K562 (cell line): Measurements from ENCODE around the gene ADARB2. TPM values are rescaled to one million over a fixed set of nuclear protein-coding genes. Genes with fewer than 3 reads are reported as not detected.

Experiments used
- ATAC-seq: fragments of 200-7000 bp; cut with Tn5 transposase; 3 replicates; pipeline ENCODE4 v1.9.1; 2020; ENCODE audit warnings: moderate library complexity
- BruUV-seq: library from RNA; stranded (reverse); fragments of 400-500 nt; replicated peaks from 2 replicates; lab custom pipeline; 2021; lab: Mats Ljungman, UMichigan
- CTCF ChIA-PET: fragments of 300-600 bp; formaldehyde crosslinking; extraction: SDS; loops from one replicate; lab custom pipeline; 2021; ENCODE audit warnings: low intra/inter-chr PET ratio; lab: Yijun Ruan, JAX
- POLR2A ChIA-PET: fragments of 300-600, 350-650 bp; sonication (Branson Sonifier 250); formaldehyde crosslinking; extraction: SDS; loops from one replicate; lab custom pipeline; 2021; ENCODE audit warnings: antibody characterized with exemption, inconsistent platforms; lab: Yijun Ruan, JAX
- DNase-seq, 4 experiments: peaks; one replicate each; pipeline versions ENCODE4 v3.0.0 to v3.0.0-alpha.2; 2011 to 2018; ENCODE audit warnings: low spot score in 3 of 4, mixed read lengths in 3 of 4; ENCODE audit errors: extremely low read depth in 1 of 4
- FAIRE-seq: peaks from 2 replicates; lab custom pipeline; 2011; peaks lifted over from hg19 to GRCh38; lab: Jason Lieb, UNC
- H2AFZ ChIP-seq: 2 replicates; pipeline ENCODE4 v1.6.0; 2011; ENCODE audit warnings: low read depth, low read length, control low read depth, inconsistent platforms
- H3K27ac ChIP-seq: fragments of 200-600 bp; 3 replicates; pipeline ENCODE4 v1.8.0; 2011; ENCODE audit warnings: low read depth, mild to moderate bottlenecking, control low read depth, inconsistent platforms, low read length, moderate library complexity, mixed read lengths; ENCODE audit errors: extremely low read depth
- H3K27me3 ChIP-seq, 2 experiments: fragments of 300-600 bp in 1 of 2; 2 replicates in 1 of 2; 3 replicates in 1 of 2; pipeline versions ENCODE4 v1.6.0 to v1.8.0; 2011; ENCODE audit warnings: inconsistent platforms in 2 of 2, low read length in 2 of 2, mild to moderate bottlenecking in 1 of 2, mixed read lengths in 1 of 2, moderate library complexity in 1 of 2; ENCODE audit not compliant: control insufficient read depth in 2 of 2, insufficient read depth in 2 of 2
- H3K36me3 ChIP-seq: fragments of 300-600 bp; 3 replicates; pipeline ENCODE4 v1.8.0; 2011; ENCODE audit warnings: mild to moderate bottlenecking, low read length, inconsistent platforms; ENCODE audit not compliant: control insufficient read depth, insufficient read depth
- H3K4me1 ChIP-seq, 2 experiments: fragments of 200-600 bp in 1 of 2; replicated peaks in 1 of 2; 2 replicates in 1 of 2; 3 replicates in 1 of 2; pipeline versions ENCODE4 v1.5.1 to v1.8.0; 2011; ENCODE audit warnings: inconsistent platforms in 2 of 2, low read length in 2 of 2, mild to moderate bottlenecking in 1 of 2, mixed read lengths in 1 of 2, moderate library complexity in 1 of 2; ENCODE audit not compliant: control insufficient read depth in 2 of 2, insufficient read depth in 2 of 2
- H3K4me2 ChIP-seq: 2 replicates; pipeline ENCODE4 v1.6.1; 2011; ENCODE audit warnings: low read length, control low read depth, inconsistent platforms, mixed read lengths; ENCODE audit not compliant: insufficient read depth
- H3K4me3 ChIP-seq: fragments of 200-600 bp; sonication (generic), shearing (Covaris generic); 2 replicates; pipeline ENCODE4 v1.5.1; 2016; ENCODE audit warnings: control low read depth, inconsistent platforms
- H3K79me2 ChIP-seq: fragments of 200-600 bp; 3 replicates; pipeline ENCODE4 v1.8.0; 2011; ENCODE audit warnings: low read length, inconsistent platforms; ENCODE audit not compliant: control insufficient read depth, insufficient read depth
- H3K9ac ChIP-seq, 2 experiments: 2 replicates each; pipeline versions ENCODE4 v1.6.0 to v1.6.1; 2011; ENCODE audit warnings: low read depth in 2 of 2, low read length in 2 of 2, control low read depth in 1 of 2, inconsistent platforms in 1 of 2, mild to moderate bottlenecking in 1 of 2, mixed read lengths in 1 of 2; ENCODE audit not compliant: insufficient read depth in 1 of 2
- H3K9me1 ChIP-seq: one replicate; pipeline ENCODE4 v1.6.0; 2011; ENCODE audit warnings: inconsistent platforms, mild to moderate bottlenecking, low read length, moderate library complexity; ENCODE audit not compliant: control insufficient read depth, insufficient read depth
- H3K9me3 ChIP-seq: replicated peaks from 2 replicates; pipeline ENCODE4 v1.5.1; 2011; ENCODE audit warnings: low read depth, low read length, inconsistent platforms; ENCODE audit not compliant: control insufficient read depth, insufficient read depth
- H4K20me1 ChIP-seq: replicated peaks from 2 replicates; pipeline ENCODE4 v1.6.1; 2011; ENCODE audit warnings: low read length, inconsistent platforms, mixed read lengths; ENCODE audit not compliant: control insufficient read depth, insufficient read depth
- ATF3 ChIP-seq, 2 experiments: fragments of 450-650 bp in 1 of 2; sonication (generic) in 1 of 2; formaldehyde crosslinking in 1 of 2; IDR thresholded peaks in 1 of 2; conservative IDR thresholded peaks in 1 of 2; 2 replicates each; pipeline versions ENCODE4 v1.6.1 to v1.8.1; 2016 to 2023; ENCODE audit warnings: mild to moderate bottlenecking in 2 of 2, moderate library complexity in 2 of 2, inconsistent platforms in 1 of 2, missing genetic modification reagents in 1 of 2
- CBFA2T2 ChIP-seq: fragments of 450-650 bp; conservative IDR thresholded peaks from 2 replicates; pipeline ENCODE4 v1.6.1; 2017; ENCODE audit warnings: mild to moderate bottlenecking
- DMBX1 ChIP-seq: fragments of 250-450 bp; sonication (Bioruptor Pico); IDR thresholded peaks from 2 replicates; pipeline ENCODE4 v1.8.0; 2022; ENCODE audit warnings: inconsistent platforms, mild to moderate bottlenecking, moderate library complexity, borderline replicate concordance
- HNRNPUL1 ChIP-seq: fragments of 200-400 bp; formaldehyde crosslinking; IDR thresholded peaks from 2 replicates; pipeline ENCODE4 v1.6.1; 2017; ENCODE audit warnings: low read length
- LEF1 ChIP-seq: fragments of 450-650 bp; IDR thresholded peaks from 2 replicates; pipeline ENCODE4 v1.6.1; 2016; ENCODE audit warnings: mild to moderate bottlenecking
- NR0B1 ChIP-seq: fragments of 450-650 bp; IDR thresholded peaks from one replicate; pipeline ENCODE4 v1.6.1; 2018; ENCODE audit warnings: mild to moderate bottlenecking, moderate library complexity; ENCODE audit not compliant: partially characterized antibody
- PHF8 ChIP-seq: fragments of 200-600 bp; sonication (generic); IDR thresholded peaks from 2 replicates; pipeline ENCODE4 v1.6.1; 2012; ENCODE audit warnings: mixed run types, mild to moderate bottlenecking, inconsistent platforms, low read length, moderate library complexity, borderline replicate concordance
- POLR3A ChIP-seq: IDR thresholded peaks from 2 replicates; pipeline ENCODE4 v1.6.1; 2011; ENCODE audit warnings: borderline replicate concordance, mild to moderate bottlenecking, moderate library complexity; ENCODE audit not compliant: insufficient read length, insufficient read depth; ENCODE audit errors: extremely low read depth
- SIRT6 ChIP-seq: IDR thresholded peaks from one replicate; pipeline ENCODE4 v1.6.1; 2012; ENCODE audit warnings: low read depth, mild to moderate bottlenecking, control low read depth, inconsistent platforms, low read length, moderate library complexity
- TSHZ1 ChIP-seq: fragments of 250-450 bp; sonication (Bioruptor Pico); IDR thresholded peaks from 2 replicates; pipeline ENCODE4 v1.4.0; 2020; ENCODE audit warnings: mild to moderate bottlenecking, moderate library complexity
- ZFP1 ChIP-seq: fragments of 450-650 bp; formaldehyde crosslinking; IDR thresholded peaks from 2 replicates; pipeline ENCODE4 v1.4.0; 2020; ENCODE audit warnings: mild to moderate bottlenecking, mixed read lengths
- ZFX ChIP-seq: sonication (generic); formaldehyde crosslinking; IDR thresholded peaks from 2 replicates; pipeline ENCODE4 v1.8.0; 2022; ENCODE audit warnings: mild to moderate bottlenecking, missing genetic modification reagents, moderate library complexity
- ZNF224 ChIP-seq: sonication (generic); formaldehyde crosslinking; IDR thresholded peaks from 2 replicates; pipeline ENCODE4 v1.8.0; 2022; ENCODE audit warnings: mild to moderate bottlenecking, missing genetic modification reagents
- ZNF644 ChIP-seq: fragments of 200-800 bp; sonication (Bioruptor generic); IDR thresholded peaks from 2 replicates; pipeline ENCODE4 v1.6.1; 2016; ENCODE audit warnings: low read depth, missing genetic modification characterization, missing compliant biosample characterization
- ZNF79 ChIP-seq: fragments of 250-450 bp; sonication (Bioruptor Pico); IDR thresholded peaks from 2 replicates; pipeline ENCODE4 v1.4.0; 2020; ENCODE audit warnings: low read depth, mild to moderate bottlenecking, moderate library complexity
- WGBS: fragments of 100-300 bp; shearing (Covaris generic); methylation state at CpG from one replicate; pipeline ENCODE4 v1.1.6; 2016; ENCODE audit warnings: low coverage, mixed read lengths; ENCODE audit not compliant: insufficient coverage; ENCODE audit errors: missing lambda C conversion rate; 5-methylcytosine and 5-hydroxymethylcytosine counted together
- in situ Hi-C: fragments of 300-500 bp; cut with MboI; formaldehyde crosslinking; loops from 4 replicates; pipeline ENCODE4 v1.15.0; 2018; ENCODE audit warnings: inconsistent platforms, mixed read lengths
- intact Hi-C: fragments of 100-400 bp; cut with micrococcal nuclease; formaldehyde crosslinking; loops from 2 replicates; pipeline ENCODE4 v1.14.2; 2022
- polyA plus RNA-seq, 8 experiments: library from polyadenylated mRNA; depleted of rRNA in 4 of 8; stranded (reverse) in 5 of 8; unstranded in 3 of 8; fragments of >200 nt; fragmentation: Nextera tagmentation in 2 of 8; fragmentation: Illumina TruSeq in 1 of 8; extraction: Ambion mirVana in 2 of 8; extraction: Trizol in 1 of 8; gene quantifications; 2 replicates each; pipeline versions ENCODE4 v1.2.1 to v1.2.3, GENCODE V29; 2011 to 2014; ENCODE audit warnings: inconsistent platforms in 1 of 8, missing spikeins in 1 of 8
- total RNA-seq, 7 experiments: library from RNA; depleted of rRNA in 6 of 7; stranded (reverse); fragments of >200 nt in 6 of 7; fragmentation: Illumina TruSeq in 2 of 7; extraction: Trizol in 2 of 7; gene quantifications; 2 replicates each; pipeline versions ENCODE4 v1.2.1 to v1.2.3, GENCODE V29; 2011 to 2021; ENCODE audit warnings: low replicate concordance in 1 of 7
- TF ChIP-seq, protein P1 (sequence below): fragments of 450-650 bp; formaldehyde crosslinking; IDR thresholded peaks from 2 replicates; pipeline ENCODE4 v1.4.0; 2020; ENCODE audit warnings: mild to moderate bottlenecking, moderate library complexity

ADARB2 gene
- total and polyA plus RNA-seq, 9 of the 15 experiments (the other 6 are each of a cell fraction or from before 2014, with no cell fraction given), result not detected

GRCh38 chr10:1626835-1627234 lies 110.5 kb downstream of the ADARB2 start:
- 1% methylated on average over 16 of the region's 16 CpGs for WGBS
- intact Hi-C loops, result no loop called here
- ATAC-seq (no peak), FAIRE-seq (no peak), DNase-seq (no peak)
- POLR2A ChIA-PET, result no interaction called here
- H3K4me3 ChIP-seq, result no peak overlapping the region
- H3K9me3 ChIP-seq, result no peaks in the 10 kb centered on the region
- no peak overlapping the region for H3K4me2 ChIP-seq
- no peak overlapping the region for H3K9ac ChIP-seq
- CTCF ChIA-PET, result no interaction called here
- H3K27me3 ChIP-seq, result peaks cover 12 to 52% of the 10 kb centered on the region in 2 experiments
- no peak overlapping the region for H2AFZ ChIP-seq
- no peaks in the 10 kb centered on the region for H3K79me2 ChIP-seq
- no TSS peak for BruUV-seq
- no peaks in the 10 kb centered on the region for H3K4me1 ChIP-seq
- no peaks in the 10 kb centered on the region for H3K36me3 ChIP-seq
- H4K20me1 ChIP-seq, result no peaks in the 10 kb centered on the region; the same call in 1 of the 2 replicates
- H3K9me1 ChIP-seq, result no peaks in the 10 kb centered on the region
- H3K27ac ChIP-seq, result no peak overlapping the region
- in situ Hi-C loops, result no loop called here
- no peak for TF ChIP-seq ZNF79 (CRISPR knock-in tag)
- no peak for TF ChIP-seq PHF8
- no peak for TF ChIP-seq ZFP1 (CRISPR knock-in tag)
- no peak for TF ChIP-seq ZNF644
- no peak for TF ChIP-seq CBFA2T2
- TF ChIP-seq NR0B1, result no peak
- TF ChIP-seq ZNF224 (CRISPR knock-in tag), result no peak
- TF ChIP-seq LEF1, result no peak
- no peak for TF ChIP-seq ATF3 (IDR thresholded peaks at IDR 0.05)
- no peak for TF ChIP-seq ATF3 (CRISPR knock-in tag; conservative IDR thresholded peaks at IDR 0.05)
- TF ChIP-seq, protein P1, sequence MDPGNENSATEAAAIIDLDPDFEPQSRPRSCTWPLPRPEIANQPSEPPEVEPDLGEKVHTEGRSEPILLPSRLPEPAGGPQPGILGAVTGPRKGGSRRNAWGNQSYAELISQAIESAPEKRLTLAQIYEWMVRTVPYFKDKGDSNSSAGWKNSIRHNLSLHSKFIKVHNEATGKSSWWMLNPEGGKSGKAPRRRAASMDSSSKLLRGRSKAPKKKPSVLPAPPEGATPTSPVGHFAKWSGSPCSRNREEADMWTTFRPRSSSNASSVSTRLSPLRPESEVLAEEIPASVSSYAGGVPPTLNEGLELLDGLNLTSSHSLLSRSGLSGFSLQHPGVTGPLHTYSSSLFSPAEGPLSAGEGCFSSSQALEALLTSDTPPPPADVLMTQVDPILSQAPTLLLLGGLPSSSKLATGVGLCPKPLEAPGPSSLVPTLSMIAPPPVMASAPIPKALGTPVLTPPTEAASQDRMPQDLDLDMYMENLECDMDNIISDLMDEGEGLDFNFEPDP, result no peak
- no peak for TF ChIP-seq ZFX (CRISPR knock-in tag)
- no peak for TF ChIP-seq POLR3A
- no peak for TF ChIP-seq SIRT6
- TF ChIP-seq TSHZ1 (CRISPR knock-in tag), result no peak
- TF ChIP-seq DMBX1, result no peak
- TF ChIP-seq HNRNPUL1, result no peak
